HepG2 (cell line): ENCODE measurements around the gene MGA. TPM values are rescaled to one million over a fixed set of nuclear protein-coding genes. Genes with fewer than 3 reads are reported as not detected.

Source experiments
- ATAC-seq: fragments of 200-7000 bp; cut with Tn5 transposase; 3 replicates; pipeline ENCODE4 v1.9.1; 2020; ENCODE audit warnings: mild to moderate bottlenecking, moderate library complexity
- BruUV-seq: library from RNA; stranded (reverse); fragments of 400-500 nt; replicated peaks from 2 replicates; lab custom pipeline; 2021; lab: Mats Ljungman, UMichigan
- CTCF ChIA-PET: fragments of 300-600 bp; formaldehyde crosslinking; extraction: SDS; loops from one replicate; lab custom pipeline; 2021; ENCODE audit warnings: low total read pairs, inconsistent platforms, low intra/inter-chr PET ratio; lab: Yijun Ruan, JAX
- POLR2A ChIA-PET: fragments of 350-600 bp; sonication (Branson Sonifier 250); formaldehyde crosslinking; loops from one replicate; lab custom pipeline; 2020; ENCODE audit warnings: antibody characterized with exemption, inconsistent platforms; lab: Yijun Ruan, JAX
- DNase-seq: peaks from one replicate; pipeline ENCODE4 v3.0.0-alpha.2; 2015; ENCODE audit warnings: low spot score
- FAIRE-seq: peaks from 3 replicates; lab custom pipeline; 2011; peaks lifted over from hg19 to GRCh38; lab: Jason Lieb, UNC
- H2AFZ ChIP-seq: one replicate; pipeline ENCODE4 v1.6.1; 2011; ENCODE audit warnings: low read length, inconsistent platforms
- H3K27ac ChIP-seq: fragments of 300-600 bp; 3 replicates; pipeline ENCODE4 v1.8.0; 2011; ENCODE audit warnings: mixed run types, mild to moderate bottlenecking, mixed read lengths, low read length, inconsistent platforms; ENCODE audit not compliant: insufficient read depth; ENCODE audit errors: extremely low read length
- H3K27me3 ChIP-seq, 2 experiments: fragments of 200-600 bp in 1 of 2; 2 replicates in 1 of 2; 3 replicates in 1 of 2; pipeline versions ENCODE4 v1.6.0 to v1.8.0; 2011; ENCODE audit warnings: low read length in 2 of 2, mild to moderate bottlenecking in 2 of 2, moderate library complexity in 2 of 2, inconsistent platforms in 1 of 2; ENCODE audit not compliant: insufficient read depth in 2 of 2, control insufficient read depth in 1 of 2
- H3K36me3 ChIP-seq, 2 experiments: fragments of 200-600 bp in 1 of 2; replicated peaks in 1 of 2; 2 replicates in 1 of 2; 3 replicates in 1 of 2; pipeline versions ENCODE4 v1.5.1 to v1.8.0; 2011; ENCODE audit warnings: low read length in 2 of 2, inconsistent platforms in 1 of 2; ENCODE audit not compliant: insufficient read depth in 2 of 2, control insufficient read depth in 1 of 2
- H3K4me1 ChIP-seq: 2 replicates; pipeline ENCODE4 v1.5.1; 2012; ENCODE audit warnings: low read length, inconsistent platforms; ENCODE audit not compliant: insufficient read depth
- H3K4me2 ChIP-seq: 2 replicates; pipeline ENCODE4 v1.6.0; 2011; ENCODE audit warnings: low read depth, low read length, inconsistent platforms
- H3K4me3 ChIP-seq, 3 experiments: fragments of 200-600 bp in 1 of 3; sonication (generic), shearing (Covaris generic) in 1 of 3; replicated peaks in 1 of 3; 2 replicates each; pipeline ENCODE4 v1.5.1; 2011 to 2016; ENCODE audit warnings: low read length in 3 of 3, inconsistent platforms in 2 of 3, low read depth in 2 of 3, mild to moderate bottlenecking in 2 of 3, control low read depth in 1 of 3, mixed read lengths in 1 of 3; ENCODE audit not compliant: insufficient read depth in 1 of 3
- H3K79me2 ChIP-seq: one replicate; pipeline ENCODE4 v1.6.1; 2011; ENCODE audit warnings: low read length, inconsistent platforms; ENCODE audit not compliant: insufficient read depth
- H3K9ac ChIP-seq: 2 replicates; pipeline ENCODE4 v1.6.0; 2011; ENCODE audit warnings: mild to moderate bottlenecking, low read depth, low read length, inconsistent platforms; ENCODE audit not compliant: insufficient read depth
- H3K9me3 ChIP-seq: 2 replicates; pipeline ENCODE4 v1.5.1; 2012; ENCODE audit warnings: mild to moderate bottlenecking, low read length
- H4K20me1 ChIP-seq: 2 replicates; pipeline ENCODE4 v1.6.0; 2011; ENCODE audit warnings: inconsistent platforms, mild to moderate bottlenecking, low read length, moderate library complexity; ENCODE audit not compliant: insufficient read depth
- CEBPB ChIP-seq: IDR thresholded peaks from 2 replicates; pipeline ENCODE4 v1.6.1; 2011; ENCODE audit warnings: low read depth, low read length, improper control_type of control experiment, borderline replicate concordance
- DMTF1 ChIP-seq: sonication (generic); formaldehyde crosslinking; IDR thresholded peaks from 2 replicates; pipeline ENCODE4 v1.4.0; 2020; ENCODE audit warnings: mild to moderate bottlenecking, missing genetic modification reagents
- MNT ChIP-seq: fragments of 450-650 bp; IDR thresholded peaks from 2 replicates; pipeline ENCODE4 v1.6.1; 2016
- RBM39 ChIP-seq: fragments of 200-400 bp; formaldehyde crosslinking; IDR thresholded peaks from one replicate; pipeline ENCODE4 v1.6.1; 2018; ENCODE audit warnings: antibody characterized with exemption, mild to moderate bottlenecking, low read depth, low read length; ENCODE audit not compliant: poor library complexity, severe bottlenecking
- TCF12 ChIP-seq, 2 experiments: fragments of 450-650 bp in 1 of 2; sonication (generic) in 1 of 2; formaldehyde crosslinking in 1 of 2; IDR thresholded peaks; 2 replicates each; pipeline versions ENCODE4 v1.6.1 to v1.8.0; 2017 to 2022; ENCODE audit warnings: antibody characterized with exemption in 1 of 2, mild to moderate bottlenecking in 1 of 2, missing genetic modification reagents in 1 of 2, moderate library complexity in 1 of 2
- ZHX2 ChIP-seq, 2 experiments: sonication (generic) in 1 of 2; formaldehyde crosslinking in 1 of 2; IDR thresholded peaks; 2 replicates each; pipeline versions ENCODE4 v1.6.1 to v1.9.0; 2014 to 2022; ENCODE audit warnings: antibody characterized with exemption in 1 of 2, borderline replicate concordance in 1 of 2, inconsistent platforms in 1 of 2, low read depth in 1 of 2, missing genetic modification reagents in 1 of 2
- ZNF20 ChIP-seq: sonication (generic); formaldehyde crosslinking; IDR thresholded peaks from 2 replicates; pipeline ENCODE4 v1.4.0; 2020; ENCODE audit warnings: mild to moderate bottlenecking, moderate library complexity, missing genetic modification reagents
- ZNF33B ChIP-seq: sonication (generic); formaldehyde crosslinking; IDR thresholded peaks from 2 replicates; pipeline ENCODE4 v1.5.1; 2020; ENCODE audit warnings: mild to moderate bottlenecking, missing genetic modification reagents
- ZNF577 ChIP-seq: sonication (generic); formaldehyde crosslinking; IDR thresholded peaks from 2 replicates; pipeline ENCODE4 v1.4.0; 2020; ENCODE audit warnings: mild to moderate bottlenecking, low read depth, missing genetic modification reagents, borderline replicate concordance
- in situ Hi-C: cut with HindIII; loops from 2 replicates; pipeline ENCODE4 v1.10.0; 2017; ENCODE audit warnings: low pct_unique_long_range_greater_than_20kb; ENCODE audit not compliant: extremely low pct_ligation_motif_present
- intact Hi-C: fragments of 100-400 bp; cut with micrococcal nuclease; formaldehyde crosslinking; loops from one replicate; pipeline ENCODE4 v1.10.0; 2022; ENCODE audit not compliant: unreplicated experiment
- polyA plus RNA-seq, 8 experiments: library from polyadenylated mRNA; depleted of rRNA in 3 of 8; stranded (reverse) in 7 of 8; unstranded in 1 of 8; fragments of >200 nt; fragmentation: Illumina TruSeq in 4 of 8; extraction: Trizol in 4 of 8; gene quantifications; 2 replicates each; pipeline versions ENCODE4 v1.2.1 to v1.2.3, GENCODE V29; 2011 to 2016; ENCODE audit warnings: low read depth in 4 of 8, missing spikeins in 1 of 8, mixed read lengths in 1 of 8; ENCODE audit not compliant: insufficient read depth in 1 of 8
- total RNA-seq, 5 experiments: library from RNA; depleted of rRNA; stranded (reverse); fragments of >200 nt; fragmentation: Illumina TruSeq; extraction: Trizol; gene quantifications; 2 replicates each; pipeline ENCODE4 v1.2.3, GENCODE V29; 2016; ENCODE audit warnings: low read depth in 1 of 5

MGA gene
- total and polyA plus RNA-seq, 2 of the 13 experiments (the other 11 are each of a cell fraction or from before 2014, with no cell fraction given), result 5.3 to 59.0 TPM

GRCh38 chr15:41647262-41647661, 12.9 kb upstream of the MGA start:
- in situ Hi-C loops, result no loop called here
- Histone ChIP-seq H3K9ac (no peak overlapping the region), H2AFZ (no peak overlapping the region), H3K27ac (peak overlapping the region; percentile 24), H3K4me3 (no peak overlapping the region), H3K9me3 (no peaks in the 10 kb centered on the region), H3K4me1 (peaks cover 36% of the 10 kb centered on the region), H4K20me1 (no peaks in the 10 kb centered on the region), H3K4me2 (no peak overlapping the region), H3K79me2 (peaks cover 60% of the 10 kb centered on the region), H3K27me3 (no peaks in the 10 kb centered on the region), H3K36me3 (no peaks in the 10 kb centered on the region)
- CTCF ChIA-PET, result no interaction called here
- no peak for ATAC-seq
- no peak for DNase-seq
- POLR2A ChIA-PET, result no interaction called here
- FAIRE-seq, result no peak
- intact Hi-C loops, result no loop called here
- no TSS peak for BruUV-seq
- TF ChIP-seq RBM39 (no peak), CEBPB (no peak), TCF12 (IDR thresholded peaks at IDR 0.05) (no peak), TCF12 (CRISPR knock-in tag; IDR thresholded peaks at IDR 0.05) (no peak), ZNF33B (no peak), ZHX2 (IDR thresholded peaks at IDR 0.05; ENCODE audit: low read depth) (no peak), ZHX2 (CRISPR knock-in tag; IDR thresholded peaks at IDR 0.05; ENCODE audit: borderline replicate concordance) (no peak), ZNF20 (CRISPR knock-in tag) (no peak), ZNF577 (CRISPR knock-in tag) (no peak), MNT (no peak), DMTF1 (no peak)
